HG02610 (cell line): Measurements from ENCODE around the gene PTGR2.
"Not testable (repeated sequence)": the region's sequence is repeated elsewhere in the genome, so short reads cannot be mapped to it uniquely, and the experiment has no call there.

Experiments used
- ATAC-seq: cut with Tn5 transposase; IDR thresholded peaks from one replicate; pipeline ENCODE4 v1.9.1; 2021; ENCODE audit warnings: mild to moderate bottlenecking, moderate library complexity; ENCODE audit not compliant: unreplicated experiment

The PTGR2 gene

DNA sequence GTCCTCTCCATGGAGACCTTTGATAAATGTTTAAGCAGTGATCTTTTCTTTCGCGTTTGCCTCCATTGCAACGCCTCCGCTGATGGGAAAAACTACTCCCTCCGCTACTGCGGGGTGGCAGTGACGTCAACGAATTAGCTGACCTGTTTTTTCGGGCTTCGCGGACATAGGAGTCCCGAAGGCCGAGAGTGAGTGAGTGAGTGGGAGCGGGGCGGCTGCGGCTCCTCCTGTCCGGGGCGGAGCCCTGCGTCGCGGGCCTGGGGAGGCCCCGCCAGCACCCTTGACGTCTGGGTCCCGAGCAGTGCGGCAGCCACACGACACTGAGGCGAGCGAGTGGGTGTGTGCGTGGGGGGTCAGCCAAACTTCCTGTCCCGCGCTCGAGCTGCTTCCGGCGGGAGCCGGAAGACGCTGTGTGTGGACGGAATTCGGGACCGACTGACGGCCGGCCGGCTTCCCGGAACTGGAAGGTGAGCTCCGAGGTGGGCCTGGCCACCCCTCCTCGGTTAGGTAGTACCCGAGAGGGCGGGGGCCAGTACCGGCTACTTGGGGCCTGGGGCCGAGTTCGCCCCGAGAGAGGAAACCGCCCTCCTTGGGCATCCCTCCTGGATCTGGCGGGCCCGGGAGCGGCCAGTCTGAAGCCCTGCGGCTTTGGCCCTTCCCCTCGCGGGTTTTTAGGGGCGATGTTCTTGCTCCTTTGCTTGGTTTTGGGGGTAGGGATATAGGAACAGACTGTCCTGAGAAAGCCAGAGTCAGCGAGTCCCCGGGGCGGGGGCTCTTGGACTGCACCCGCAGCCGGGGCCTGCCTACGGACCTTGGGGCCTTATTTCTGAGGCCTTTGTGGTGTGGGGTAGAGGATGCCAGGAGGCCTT lies 35.1 kb downstream of the PTGR2 start, which contains the start of gene ZNF410:
Gene ZNF410, plus strand, starts transcription at position 411 of the 869 bp plus-strand sequence. CDS start 5,317 bp downstream, outside the sequence.
- peak; percentile 98 for ATAC-seq

DNA sequence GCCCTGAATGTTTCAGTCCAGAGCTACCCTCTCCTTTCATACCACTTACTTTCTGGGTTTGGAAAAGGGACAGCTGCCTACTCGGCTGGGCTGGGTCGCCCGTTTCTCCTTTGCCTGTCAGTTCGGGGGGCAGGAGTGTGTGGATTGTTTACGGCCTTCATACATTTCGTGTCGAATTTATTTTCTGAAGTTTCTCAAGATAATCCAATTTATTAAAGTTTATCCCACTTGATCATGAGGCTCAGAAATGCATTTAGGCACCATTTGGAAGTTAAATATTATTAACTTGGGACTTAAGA lies 35.6 kb downstream of the PTGR2 start:
- no peak for ATAC-seq

DNA sequence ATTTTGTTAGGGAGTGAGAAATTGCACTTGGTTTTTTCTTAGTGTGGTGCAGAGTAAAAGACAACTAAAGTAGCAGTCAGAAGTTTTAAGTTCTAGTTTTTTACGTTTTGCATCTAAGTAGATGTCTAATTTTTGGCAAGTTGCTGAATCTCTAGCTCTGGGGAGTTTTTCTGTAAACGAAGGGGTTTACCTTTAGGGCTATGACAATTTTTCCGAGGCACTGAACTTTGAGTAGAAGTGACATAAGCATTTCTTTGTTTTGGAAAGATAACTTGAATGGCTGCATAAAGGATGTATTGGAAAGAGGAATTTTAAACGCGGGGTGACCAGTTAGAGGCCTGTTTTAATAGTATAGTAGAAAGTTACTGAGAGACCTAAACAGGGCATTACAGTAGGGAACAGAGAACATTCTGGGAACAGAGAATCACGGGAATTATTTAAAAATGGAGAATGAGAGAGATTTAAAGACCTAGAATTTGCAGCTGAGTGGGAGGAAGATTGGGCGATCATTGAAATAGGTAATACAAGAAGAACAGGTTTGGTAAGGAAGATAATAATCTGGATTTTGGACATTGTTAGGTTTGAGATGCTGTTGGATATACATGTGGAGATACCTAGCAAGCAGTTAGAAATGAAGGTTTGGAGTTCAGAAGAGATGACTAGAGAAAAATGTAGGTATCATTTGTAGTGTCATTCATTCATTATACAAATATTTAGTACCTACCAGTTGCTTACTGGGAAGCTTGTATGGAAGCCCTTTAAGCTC lies 36.2 kb downstream of the PTGR2 start:
- ATAC-seq, result no peak

DNA sequence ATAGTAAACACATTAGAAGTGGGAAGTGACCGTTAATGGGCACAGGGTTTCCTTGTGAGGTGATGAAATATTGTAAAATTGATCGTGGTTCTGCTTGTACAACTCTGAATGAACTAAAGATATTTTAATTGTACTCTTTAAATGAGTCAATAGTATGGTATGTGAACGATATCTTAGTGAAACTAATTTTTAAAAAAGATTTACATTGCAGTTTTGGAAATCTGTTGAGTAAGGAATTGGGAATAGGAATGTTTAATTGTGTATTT lies 36.8 kb downstream of the PTGR2 start:
- ATAC-seq, result no peak

DNA sequence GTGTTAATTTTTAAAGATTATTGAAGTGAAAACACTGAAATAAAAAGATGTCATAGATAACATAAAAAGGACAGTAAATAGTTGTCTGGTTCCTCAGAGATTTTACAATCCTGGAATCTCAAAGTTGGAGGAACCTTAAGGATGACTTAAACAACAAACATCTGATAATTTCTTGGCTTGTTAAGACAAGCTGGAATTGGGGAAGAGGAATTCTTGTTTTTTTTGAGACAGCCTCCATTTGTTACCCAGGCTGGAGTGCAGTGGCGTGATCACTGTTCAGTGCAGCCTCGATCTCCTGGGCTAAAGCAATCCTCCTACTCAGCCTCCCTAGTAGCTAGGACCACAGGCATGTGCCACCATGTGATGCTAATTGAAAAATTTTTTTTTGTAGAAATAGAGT lies 37.3 kb downstream of the PTGR2 start:
- ATAC-seq, result no peak

DNA sequence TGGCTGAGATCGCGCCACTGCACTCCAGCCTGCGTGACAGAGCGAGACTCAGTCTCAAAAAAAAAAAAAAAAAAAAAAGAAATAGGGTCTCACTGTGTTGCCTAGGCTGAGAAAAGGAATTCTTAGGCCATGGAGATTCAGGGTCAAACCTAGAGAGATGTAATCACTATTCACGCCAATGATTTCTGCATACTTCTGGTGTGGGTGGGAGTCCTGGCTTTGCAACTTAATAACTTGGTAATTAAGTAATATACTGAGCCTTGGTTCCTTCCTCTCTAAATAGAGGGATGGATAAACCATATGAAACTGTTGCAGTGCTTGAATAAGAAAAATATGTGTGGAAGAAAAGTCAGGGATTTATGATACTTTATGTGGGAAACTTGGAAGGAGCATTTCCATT lies 37.7 kb downstream of the PTGR2 start:
- ATAC-seq, result no peak

DNA sequence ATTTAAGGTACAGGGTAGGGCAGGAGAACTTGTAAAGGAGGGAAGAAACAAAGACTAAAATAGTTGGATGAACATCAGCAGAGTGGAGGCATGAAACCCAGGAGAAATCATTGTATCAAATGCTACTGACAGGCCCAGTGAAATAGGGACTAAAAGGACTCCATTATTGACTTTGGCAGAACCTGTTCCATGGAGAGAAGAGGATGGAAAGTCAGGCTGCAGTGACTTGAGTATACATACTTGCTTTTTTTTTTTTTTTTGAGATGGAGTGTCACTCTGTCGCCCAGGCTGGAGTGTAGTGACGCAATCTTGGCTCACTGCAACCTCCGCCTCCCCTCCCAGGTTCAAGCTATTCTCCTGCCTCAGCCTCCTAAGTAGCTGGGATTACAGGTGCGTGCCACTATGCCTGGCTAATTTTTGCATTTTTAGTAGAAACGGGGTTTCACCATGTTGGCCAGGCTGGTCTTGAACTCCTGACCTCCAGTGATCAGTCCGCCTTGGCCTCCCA lies 42.6 kb downstream of the PTGR2 start:
- not testable (repeated sequence) for ATAC-seq

DNA sequence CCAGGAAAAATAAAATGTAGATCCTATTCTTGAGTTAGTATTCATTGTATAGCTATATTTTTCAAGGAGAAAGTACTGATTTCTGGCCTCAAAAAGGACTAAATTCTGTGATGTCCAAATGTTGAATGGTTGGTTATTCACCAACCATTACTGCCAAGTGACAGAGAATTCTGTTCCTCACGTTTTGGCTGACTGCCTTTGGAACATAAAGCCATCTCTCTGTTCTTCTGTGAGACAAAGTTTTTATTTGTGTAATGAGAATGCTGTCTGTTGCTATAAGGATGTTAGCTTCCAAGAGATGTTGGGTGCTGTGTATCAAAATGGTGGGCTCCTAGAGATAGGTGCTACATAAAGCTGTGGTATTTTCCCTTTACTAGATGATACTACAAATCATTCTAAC lies 44.3 kb downstream of the PTGR2 start:
- no peak for ATAC-seq

DNA sequence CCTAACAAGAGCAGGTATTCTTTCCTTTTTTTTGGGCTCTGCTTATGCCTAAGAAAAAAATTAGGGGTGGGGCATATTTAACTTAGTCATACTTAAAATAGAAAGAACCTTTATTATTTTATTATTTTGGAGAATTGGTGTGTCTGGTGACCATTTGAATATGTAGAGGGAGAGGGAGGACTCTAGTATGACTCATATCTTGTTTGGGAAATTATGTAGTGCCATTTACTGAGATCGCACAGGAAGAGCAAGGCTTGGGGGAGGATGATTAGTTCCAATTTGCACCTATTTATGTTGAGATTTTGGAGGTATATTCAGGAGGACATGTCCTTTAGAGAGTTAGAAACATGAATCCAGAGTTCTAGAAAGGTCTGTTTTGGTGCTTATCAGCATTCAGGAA lies 44.9 kb downstream of the PTGR2 start:
- ATAC-seq, result no peak

DNA sequence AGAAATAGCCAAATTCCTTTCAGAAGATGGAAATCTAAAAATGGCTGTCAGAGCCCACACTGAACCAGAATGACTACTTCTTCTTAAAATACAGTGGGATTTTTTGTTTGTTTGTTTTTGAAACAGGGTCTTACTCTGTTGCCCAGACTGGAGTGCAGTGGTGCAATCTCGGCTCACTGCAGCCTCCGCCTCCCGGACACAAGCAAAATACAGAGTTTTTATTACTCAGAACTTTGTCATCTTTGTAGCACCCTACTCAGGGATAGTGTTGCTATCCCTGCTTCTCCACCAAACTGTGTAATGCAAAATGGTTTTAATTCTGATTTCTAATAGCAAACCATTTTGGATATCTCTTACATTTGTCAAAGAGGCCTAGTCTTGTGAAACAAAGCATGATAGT lies 51.4 kb downstream of the PTGR2 start:
- no peak for ATAC-seq

DNA sequence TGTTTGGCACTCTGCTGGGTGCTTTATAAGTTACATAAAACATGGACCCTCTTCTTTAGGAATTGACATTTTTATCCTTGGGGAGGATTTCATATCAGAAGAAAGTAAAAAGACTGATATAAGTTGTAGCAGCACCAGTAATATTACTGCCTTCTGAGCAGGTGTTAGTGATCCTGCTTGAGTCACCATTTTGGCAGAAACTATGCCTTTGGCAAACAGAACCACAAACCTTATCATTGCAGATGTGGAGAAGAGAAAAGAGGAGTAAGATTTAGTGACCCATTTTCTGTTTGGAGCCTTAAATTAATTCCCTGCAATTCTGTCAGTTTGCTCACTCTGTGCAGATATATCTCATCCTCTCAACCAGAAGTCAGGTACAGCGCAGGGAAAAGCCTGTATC lies 58.0 kb downstream of the PTGR2 start:
- ATAC-seq, result no peak

DNA sequence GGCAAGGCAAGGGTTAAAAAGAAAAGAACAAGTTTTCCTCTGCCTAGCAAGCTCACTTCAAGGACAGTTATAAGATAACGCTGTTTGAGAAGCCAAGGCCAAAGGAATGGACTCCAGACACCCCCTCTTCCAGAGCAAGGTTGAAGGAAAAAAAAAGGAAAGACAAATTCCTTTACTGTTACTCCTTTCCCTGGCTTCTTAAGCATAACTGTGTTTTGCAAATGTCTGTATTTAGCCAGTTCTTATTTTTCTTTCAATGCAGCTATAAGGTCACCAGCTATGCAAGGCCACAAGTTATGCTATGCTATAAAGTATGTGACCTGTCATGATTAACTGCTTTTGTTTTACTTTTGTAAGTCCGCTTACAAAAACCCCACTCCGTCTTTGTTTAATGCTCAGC lies 61.6 kb downstream of the PTGR2 start:
- ATAC-seq, result no peak

DNA sequence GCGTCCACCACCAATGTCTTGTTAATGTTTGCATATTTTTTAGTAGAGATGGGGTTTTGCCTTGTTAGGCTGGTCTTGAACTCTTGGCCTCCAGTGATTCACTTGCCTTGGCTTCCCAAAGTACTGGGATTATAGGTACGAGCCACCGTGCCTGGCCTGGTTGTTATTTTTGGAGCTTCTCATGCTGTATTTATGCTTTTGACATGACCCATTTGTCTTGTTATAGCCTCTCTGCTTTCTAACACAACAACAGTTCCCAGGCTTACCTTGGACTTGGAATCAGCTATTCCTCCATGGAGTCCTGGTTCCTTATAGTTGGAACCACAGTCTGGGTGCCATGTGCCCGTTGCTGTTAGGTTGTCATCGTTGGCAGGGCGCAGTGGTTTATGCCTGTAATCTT lies 64.7 kb downstream of the PTGR2 start:
- no peak for ATAC-seq

DNA sequence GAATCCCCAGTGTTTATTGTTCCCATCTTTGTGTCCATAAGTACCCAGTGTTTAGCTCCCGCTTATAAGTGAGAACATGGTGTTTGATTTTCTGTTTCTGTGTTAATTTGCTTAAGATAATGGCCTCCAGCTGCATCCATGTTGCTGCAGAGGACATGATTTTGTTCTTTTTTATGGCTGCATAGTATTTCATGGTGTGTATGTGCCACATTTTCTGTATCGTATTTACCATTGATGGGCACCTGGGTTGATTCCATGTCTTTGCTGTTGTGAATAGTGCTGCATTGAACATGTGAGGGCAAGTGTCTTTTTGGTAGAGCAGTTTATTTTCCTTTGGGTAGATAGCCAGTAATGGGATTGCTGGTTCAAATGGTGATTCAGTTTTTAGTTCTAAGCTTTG lies 67.8 kb downstream of the PTGR2 start:
- not testable (repeated sequence) for ATAC-seq

DNA sequence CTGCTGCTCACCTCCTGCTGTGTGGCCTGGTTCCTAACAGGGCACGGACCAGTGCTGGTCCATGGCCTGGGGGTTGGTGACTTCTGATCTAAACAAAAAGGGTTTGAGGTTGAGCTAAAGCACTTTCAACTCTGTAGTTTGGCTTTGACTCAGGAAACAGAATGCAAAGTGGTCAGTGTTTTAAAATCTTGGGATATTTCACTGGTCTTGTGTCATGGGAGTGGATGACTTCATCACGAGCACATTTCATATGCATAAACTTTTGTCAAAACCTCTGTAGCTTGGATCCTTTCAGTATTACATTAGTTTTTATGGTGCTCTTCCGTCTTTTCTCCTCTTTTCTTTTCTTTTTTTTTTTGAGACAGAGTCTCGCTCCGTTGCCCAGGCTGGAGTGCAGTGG lies 72.7 kb downstream of the PTGR2 start:
- ATAC-seq, result no peak
